GM12872 (cell line): ENCODE data around the gene CCBE1.

Experiments used
- TF ChIP-seq, protein P1 (sequence below): IDR thresholded peaks from 3 replicates; pipeline ENCODE4 v1.5.1; 2011; ENCODE audit warnings: low read depth, mild to moderate bottlenecking, low read length, moderate library complexity; ENCODE audit not compliant: insufficient read depth

The CCBE1 gene

DNA sequence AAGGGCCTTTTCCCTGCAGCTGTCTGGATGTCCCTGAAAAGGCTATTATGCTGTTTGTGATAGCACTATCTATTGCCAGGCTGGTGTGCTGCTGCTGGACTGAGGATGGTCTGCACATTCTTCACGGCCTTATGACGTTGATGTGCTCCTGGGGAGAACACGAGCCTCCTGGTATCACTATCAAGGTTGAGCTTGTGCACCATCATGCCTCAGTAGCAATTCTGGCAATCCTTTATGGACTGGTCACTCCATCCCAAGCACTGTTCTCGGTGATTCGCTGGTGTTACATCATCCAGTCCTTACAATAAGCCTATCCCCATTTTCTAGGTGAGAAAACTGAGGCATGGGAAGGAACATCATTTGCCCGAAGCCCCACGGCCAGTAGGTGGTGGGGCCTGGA is 18.2 kb upstream of the CCBE1 start:
- TF ChIP-seq, protein P1, sequence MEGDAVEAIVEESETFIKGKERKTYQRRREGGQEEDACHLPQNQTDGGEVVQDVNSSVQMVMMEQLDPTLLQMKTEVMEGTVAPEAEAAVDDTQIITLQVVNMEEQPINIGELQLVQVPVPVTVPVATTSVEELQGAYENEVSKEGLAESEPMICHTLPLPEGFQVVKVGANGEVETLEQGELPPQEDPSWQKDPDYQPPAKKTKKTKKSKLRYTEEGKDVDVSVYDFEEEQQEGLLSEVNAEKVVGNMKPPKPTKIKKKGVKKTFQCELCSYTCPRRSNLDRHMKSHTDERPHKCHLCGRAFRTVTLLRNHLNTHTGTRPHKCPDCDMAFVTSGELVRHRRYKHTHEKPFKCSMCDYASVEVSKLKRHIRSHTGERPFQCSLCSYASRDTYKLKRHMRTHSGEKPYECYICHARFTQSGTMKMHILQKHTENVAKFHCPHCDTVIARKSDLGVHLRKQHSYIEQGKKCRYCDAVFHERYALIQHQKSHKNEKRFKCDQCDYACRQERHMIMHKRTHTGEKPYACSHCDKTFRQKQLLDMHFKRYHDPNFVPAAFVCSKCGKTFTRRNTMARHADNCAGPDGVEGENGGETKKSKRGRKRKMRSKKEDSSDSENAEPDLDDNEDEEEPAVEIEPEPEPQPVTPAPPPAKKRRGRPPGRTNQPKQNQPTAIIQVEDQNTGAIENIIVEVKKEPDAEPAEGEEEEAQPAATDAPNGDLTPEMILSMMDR: no peak

DNA sequence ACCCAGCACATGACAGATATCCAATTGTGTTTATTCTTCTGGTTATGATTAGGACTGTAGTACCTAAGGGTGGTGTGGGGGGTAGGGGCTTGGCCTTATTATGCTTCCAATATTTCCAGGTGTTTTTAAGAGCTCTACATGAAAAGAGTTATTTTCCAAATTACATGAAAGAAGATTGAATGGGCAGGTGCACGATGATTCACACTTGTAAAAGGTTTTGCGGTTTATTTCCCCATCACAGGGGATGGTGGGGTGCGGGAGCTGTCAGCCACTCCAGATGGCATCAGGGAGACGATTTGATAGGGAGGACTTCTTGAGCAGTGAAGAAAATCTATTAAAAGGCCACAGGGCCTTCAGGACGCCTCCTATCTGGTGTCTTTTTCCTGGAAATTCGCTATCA is 15.1 kb upstream of the CCBE1 start:
- TF ChIP-seq, protein P1: no peak

DNA sequence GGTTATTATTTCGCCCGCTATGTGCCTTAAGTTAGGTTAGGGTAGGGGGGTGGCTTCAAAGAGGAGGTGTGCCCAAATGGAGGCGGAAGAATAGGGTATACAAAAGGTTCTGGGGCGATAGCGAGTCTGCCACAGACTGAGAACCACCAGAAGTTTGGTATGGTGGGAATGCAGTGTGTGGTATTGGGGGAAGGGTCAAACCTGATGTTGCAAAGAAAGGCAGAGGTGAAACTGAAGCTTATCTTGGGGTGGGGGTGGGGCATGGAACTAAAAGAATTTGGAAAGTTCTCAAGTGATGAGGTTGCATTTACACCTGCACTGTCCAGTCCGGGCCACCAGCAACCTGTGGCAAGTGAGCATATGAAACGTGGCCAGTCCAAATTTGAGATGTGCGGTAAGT is 11.8 kb upstream of the CCBE1 start:
- TF ChIP-seq, protein P1: no peak

DNA sequence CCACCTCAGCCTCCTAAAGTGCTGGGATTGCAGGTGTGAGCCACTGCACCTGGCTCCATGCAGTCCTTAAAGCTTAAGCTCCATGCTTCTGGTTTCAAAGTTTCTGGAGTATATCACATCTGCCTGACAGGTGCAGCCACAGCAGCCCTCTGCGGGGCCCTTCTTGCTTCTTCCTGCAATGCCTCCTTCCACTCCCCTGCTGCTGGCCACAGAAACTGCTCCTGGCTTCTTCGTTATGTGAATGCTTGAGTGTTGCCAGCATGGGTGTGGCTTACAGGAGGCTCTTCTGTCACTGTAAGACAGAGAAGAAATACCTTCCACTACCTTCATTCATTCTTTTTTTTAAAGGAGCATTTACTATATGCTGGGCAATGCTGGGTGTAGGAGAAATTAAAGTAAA is 10.1 kb upstream of the CCBE1 start:
- TF ChIP-seq, protein P1: no peak

DNA sequence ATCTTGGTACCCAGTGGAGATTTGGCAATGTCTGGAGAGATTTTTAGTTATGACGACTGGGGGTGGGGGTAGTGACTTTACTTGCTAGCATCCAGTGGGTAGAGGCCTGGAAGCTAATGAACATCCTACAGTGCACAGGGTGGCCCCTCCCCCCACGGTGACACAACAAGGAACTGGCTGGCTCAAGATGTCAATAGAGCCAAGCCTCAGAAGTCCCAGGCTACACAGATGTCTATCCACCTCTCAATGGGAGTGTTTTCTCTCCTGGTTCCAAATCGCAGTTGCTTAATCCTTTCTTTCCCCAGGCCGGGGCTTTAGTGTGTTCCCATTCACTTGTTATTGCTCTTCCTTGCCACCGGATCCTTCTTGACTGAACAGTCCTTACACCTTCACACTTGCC is 9.3 kb upstream of the CCBE1 start:
- TF ChIP-seq, protein P1: no peak

DNA sequence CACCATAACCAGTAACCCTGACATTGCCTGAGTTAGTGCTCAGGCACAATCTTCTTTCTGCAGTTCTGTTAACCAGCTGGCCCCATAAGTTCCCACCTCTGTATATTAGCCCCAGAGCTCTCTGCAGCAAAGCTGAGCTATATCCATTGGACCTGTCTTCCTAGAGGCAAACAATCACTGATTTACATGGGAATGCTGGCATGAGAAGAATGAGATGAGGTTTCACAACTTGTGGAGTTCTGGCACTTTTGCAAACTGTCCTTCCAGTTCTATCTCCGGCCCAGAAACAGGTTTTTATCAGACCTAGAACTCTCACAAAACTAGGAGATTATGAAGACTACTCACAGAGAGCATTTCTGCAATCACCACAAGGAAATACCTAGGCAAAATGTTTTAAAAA is 7.9 kb upstream of the CCBE1 start:
- TF ChIP-seq, protein P1: no peak

DNA sequence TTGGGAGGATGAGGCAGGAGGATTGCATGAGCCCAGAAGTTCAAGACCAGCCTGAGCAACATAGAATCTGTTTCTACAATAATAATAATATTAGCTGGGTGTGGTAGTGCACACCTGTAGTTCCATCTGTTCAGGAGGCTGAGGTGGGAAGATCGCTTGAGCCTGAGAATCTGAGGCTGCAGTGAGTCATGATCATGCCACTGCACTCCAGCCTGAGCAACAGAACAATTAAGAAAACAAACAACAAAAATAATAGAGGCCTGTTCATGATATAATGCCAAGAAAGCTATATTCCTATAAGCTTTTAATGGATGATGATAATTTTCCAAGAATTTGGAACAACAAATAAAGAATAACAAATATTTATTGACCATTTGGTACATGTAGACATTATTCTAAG is 6.9 kb upstream of the CCBE1 start:
- TF ChIP-seq, protein P1: no peak

DNA sequence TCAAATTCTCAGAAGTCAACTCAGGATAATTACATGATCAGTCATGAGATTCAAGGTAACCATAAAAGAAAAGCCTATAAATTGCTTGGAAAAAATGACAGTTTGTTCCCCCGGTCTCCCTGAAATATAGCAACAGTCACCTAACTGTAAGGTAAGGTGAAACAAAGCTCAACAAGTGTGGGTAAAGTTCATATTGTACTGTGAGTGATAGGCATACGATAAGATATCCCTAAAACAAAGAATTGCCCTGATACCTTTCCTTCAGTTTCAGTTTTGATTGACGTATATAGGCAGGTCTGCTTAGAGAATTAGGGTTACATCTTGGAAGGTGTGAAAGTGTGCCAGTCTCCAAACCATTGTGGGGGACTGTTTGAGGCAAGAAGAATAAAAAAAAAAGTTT is 4.0 kb upstream of the CCBE1 start:
- TF ChIP-seq, protein P1: no peak
